ENCODE data around the gene SLC37A1. TPM values are rescaled to one million over a fixed set of nuclear protein-coding genes. Genes with fewer than 3 reads are reported as not detected.
"Not testable (repeated sequence)": the region's sequence is repeated elsewhere in the genome, so short reads cannot be mapped to it uniquely, and the experiment has no call there.

SLC37A1 gene
- total RNA-seq, 2 donors from 2014 or later, result 2.0 to 5.0 TPM

DNA sequence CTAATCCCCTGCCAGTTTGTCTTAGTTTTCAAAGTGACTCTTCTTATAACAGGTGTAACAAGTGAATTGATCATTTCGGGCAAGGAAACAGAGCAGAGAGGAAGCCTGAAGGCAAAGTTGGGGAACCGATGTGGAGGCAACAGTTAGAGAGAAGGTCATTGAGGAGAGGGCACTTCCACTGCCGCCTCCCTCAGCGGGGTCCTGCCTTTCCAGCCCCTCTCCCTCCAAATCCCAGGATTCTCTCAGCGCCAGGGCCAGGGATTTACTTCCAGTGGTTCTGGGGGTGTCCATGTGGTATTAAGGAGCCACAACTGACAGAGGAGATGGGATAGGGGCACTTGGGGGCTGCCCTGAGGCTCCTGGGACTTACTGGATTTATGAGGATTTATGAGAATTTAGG, 100.1 kb downstream of the SLC37A1 start:
- H3K27me3 ChIP-seq, result no peaks in the 10 kb centered on the region
- TF ChIP-seq CTCF (IDR thresholded peaks at IDR 0.05), result no peak

DNA sequence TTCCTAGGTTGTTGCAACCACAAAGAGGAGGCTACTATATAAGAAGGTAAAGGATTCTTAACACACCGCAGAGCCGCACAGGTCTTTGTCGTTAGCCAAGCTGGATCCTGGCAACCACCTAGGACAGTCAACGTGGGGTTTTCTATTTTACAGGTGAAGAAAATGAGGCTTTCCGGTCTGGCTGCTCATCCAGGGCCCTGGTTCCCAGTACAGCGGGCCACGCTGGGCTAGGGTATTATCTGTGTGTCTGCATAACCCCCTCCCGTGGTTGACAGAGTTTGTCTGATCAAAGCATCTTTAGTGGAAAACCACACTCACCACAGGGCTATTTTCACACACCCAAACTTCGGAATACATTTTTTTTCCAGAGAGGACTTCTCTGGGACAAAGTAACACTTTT, 100.7 kb downstream of the SLC37A1 start:
- Histone ChIP-seq H3K36me3 (no peaks in the 10 kb centered on the region), H3K9me3 (peaks cover 0 to 12% of the 10 kb centered on the region in 2 donors), H3K27me3 (no peaks in the 10 kb centered on the region), H3K4me1 (no peaks in the 10 kb centered on the region), H3K27ac (no peak overlapping the region), H3K4me3 (no peak overlapping the region)
- no peak for DNase-seq (ENCODE audit: low spot score)
- no peak for TF ChIP-seq CTCF (IDR thresholded peaks at IDR 0.05)

More for the DNA sequence above, 100.1 kb downstream of the SLC37A1 start:
- no peak overlapping the region for H3K4me3 ChIP-seq
- no peak for DNase-seq (ENCODE audit: low spot score)
- H3K4me1 ChIP-seq, result no peaks in the 10 kb centered on the region
- H3K9me3 ChIP-seq, result peaks cover 0 to 12% of the 10 kb centered on the region in 2 donors
- H3K27ac ChIP-seq, result no peak overlapping the region
- H3K36me3 ChIP-seq, result no peaks in the 10 kb centered on the region

DNA sequence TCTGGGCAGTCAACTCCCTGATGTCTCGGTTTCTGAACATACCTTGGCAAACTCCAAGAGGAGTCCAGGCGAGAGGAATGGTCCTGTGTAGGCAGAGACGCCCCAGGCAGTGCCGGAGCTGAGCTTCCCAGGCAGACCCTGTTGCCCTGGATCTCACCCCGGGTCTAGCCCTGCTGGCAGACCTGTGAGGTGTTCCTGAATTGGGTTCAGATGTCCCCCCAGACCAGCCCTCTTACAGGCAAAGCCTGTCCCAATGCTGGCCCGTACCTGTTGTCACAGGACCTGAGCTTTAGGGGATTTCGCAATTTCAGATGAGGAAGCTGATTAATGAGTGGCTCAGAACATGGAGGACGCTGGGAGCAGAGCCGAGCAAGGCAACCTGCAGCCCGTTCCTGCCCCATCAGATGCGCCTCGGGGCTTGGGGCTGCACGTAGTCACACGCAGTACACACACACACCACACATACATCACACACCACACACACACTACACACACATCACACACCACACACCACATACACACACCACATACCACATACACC, 101.2 kb downstream of the SLC37A1 start:
- TF ChIP-seq CTCF (IDR thresholded peaks at IDR 0.05), result no peak
- H3K9me3 ChIP-seq, result peaks cover 0 to 12% of the 10 kb centered on the region in 2 donors
- no peak overlapping the region for H3K27ac ChIP-seq
- H3K4me1 ChIP-seq, result no peaks in the 10 kb centered on the region
- no peak for DNase-seq (ENCODE audit: low spot score)
- H3K36me3 ChIP-seq, result no peaks in the 10 kb centered on the region
- no peaks in the 10 kb centered on the region for H3K27me3 ChIP-seq
- H3K4me3 ChIP-seq, result no peak overlapping the region

DNA sequence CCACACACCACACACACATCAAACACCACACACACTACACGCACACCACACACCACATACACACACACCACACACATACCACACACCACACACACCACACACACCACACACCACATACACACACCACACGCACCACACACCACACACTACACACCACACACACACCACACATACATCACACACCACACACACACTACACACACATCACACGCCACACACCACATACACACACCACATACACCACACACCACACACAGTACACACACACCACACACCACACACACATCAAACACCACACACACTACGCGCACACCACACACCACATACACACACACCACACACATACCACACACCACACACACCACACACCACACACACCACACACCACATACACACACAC, 101.7 kb downstream of the SLC37A1 start:
- not testable (repeated sequence) for H3K27me3 ChIP-seq; DNase-seq (ENCODE audit: low spot score); H3K4me3 ChIP-seq; H3K4me1 ChIP-seq; H3K36me3 ChIP-seq; H3K27ac ChIP-seq
- peaks cover 0 to 12% of the 10 kb centered on the region in 2 donors for H3K9me3 ChIP-seq

GRCh38 chr21:42615924-42616323, 102.3 kb downstream of the SLC37A1 start:
- peaks cover 0 to 12% of the 10 kb centered on the region in 2 donors for H3K9me3 ChIP-seq
- no peaks in the 10 kb centered on the region for H3K27me3 ChIP-seq
- no peak overlapping the region for H3K27ac ChIP-seq
- TF ChIP-seq CTCF (IDR thresholded peaks at IDR 0.05), result no peak
- H3K4me3 ChIP-seq, result no peak overlapping the region
- H3K4me1 ChIP-seq, result no peaks in the 10 kb centered on the region
- no peaks in the 10 kb centered on the region for H3K36me3 ChIP-seq
- no peak for DNase-seq (ENCODE audit: low spot score)

DNA sequence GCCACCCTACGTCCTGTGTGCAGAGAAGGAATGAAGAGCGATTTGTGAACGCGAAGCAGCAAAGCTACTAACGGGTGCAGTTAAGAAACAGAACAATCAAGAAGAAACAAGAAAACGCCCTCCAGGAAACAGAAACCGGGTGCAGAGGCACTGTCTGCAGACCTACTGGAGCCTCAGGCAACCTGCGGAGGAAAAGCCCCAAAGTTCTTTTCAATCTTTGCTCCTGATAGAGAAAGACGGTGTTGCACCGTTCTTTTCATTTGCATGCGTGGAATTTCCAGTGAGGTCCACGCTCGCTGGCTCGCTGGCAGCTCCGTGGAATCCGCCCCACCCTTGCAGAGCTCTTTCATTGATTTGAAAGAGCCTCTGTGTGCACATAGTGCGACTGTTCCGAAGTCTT, 102.8 kb downstream of the SLC37A1 start:
- H3K4me3 ChIP-seq, result no peak overlapping the region
- TF ChIP-seq CTCF (IDR thresholded peaks at IDR 0.05), result no peak
- DNase-seq (ENCODE audit: low spot score), result no peak
- no peak overlapping the region for H3K27ac ChIP-seq
- H3K4me1 ChIP-seq, result no peaks in the 10 kb centered on the region
- H3K27me3 ChIP-seq, result no peaks in the 10 kb centered on the region
- H3K9me3 ChIP-seq, result peaks cover 0 to 9% of the 10 kb centered on the region in 2 donors
- no peaks in the 10 kb centered on the region for H3K36me3 ChIP-seq

All from right atrium auricular region (tissue), 2 donors.